ENCODE results near the gene KCNT1. TPM values are rescaled to one million over a fixed set of nuclear protein-coding genes. Genes with fewer than 3 reads are reported as not detected.

The KCNT1 gene
- total RNA-seq, 3 donors from 2014 or later: 0.05 TPM; not detected in 2

GRCh38 chr9:135811801-135812200 lies 109.8 kb downstream of the KCNT1 start:
- H3K27me3 Mint-ChIP-seq (ENCODE audit: low read depth): no peaks in the 10 kb centered on the region
- peaks cover 45% of the 10 kb centered on the region for H3K36me3 Mint-ChIP-seq (ENCODE audit: insufficient read depth)
- ATAC-seq (no peak), DNase-seq (no peak)
- peaks cover 3% of the 10 kb centered on the region for H3K4me1 Mint-ChIP-seq (ENCODE audit: low read depth)
- no peaks in the 10 kb centered on the region for H3K9me3 Mint-ChIP-seq
- no peak overlapping the region for H3K4me3 Mint-ChIP-seq

GRCh38 chr9:135812961-135813360 lies 111.0 kb downstream of the KCNT1 start:
- no peak overlapping the region for H3K4me3 Mint-ChIP-seq
- H3K4me1 Mint-ChIP-seq (ENCODE audit: low read depth): no peaks in the 10 kb centered on the region
- H3K27me3 Mint-ChIP-seq (ENCODE audit: low read depth): no peaks in the 10 kb centered on the region

GRCh38 chr9:135813671-135814290 lies 111.8 kb downstream of the KCNT1 start:
- H3K9me3 Mint-ChIP-seq: no peaks in the 10 kb centered on the region
- no peak for DNase-seq
- no peaks in the 10 kb centered on the region for H3K4me1 Mint-ChIP-seq (ENCODE audit: low read depth)
- H3K36me3 Mint-ChIP-seq (ENCODE audit: insufficient read depth): peaks cover 54% of the 10 kb centered on the region
- no peaks in the 10 kb centered on the region for H3K27me3 Mint-ChIP-seq (ENCODE audit: low read depth)
- no peak for ATAC-seq
- H3K4me3 Mint-ChIP-seq: no peak overlapping the region

More at GRCh38 chr9:135812961-135813360, 111.0 kb downstream of the KCNT1 start:
- no peak for ATAC-seq
- Mint-ChIP-seq H3K9me3 (no peaks in the 10 kb centered on the region), H3K36me3 (ENCODE audit: insufficient read depth) (peaks cover 49% of the 10 kb centered on the region)
- DNase-seq: no peak

GRCh38 chr9:135814421-135815095 lies 112.6 kb downstream of the KCNT1 start:
- peaks cover 57% of the 10 kb centered on the region for H3K36me3 Mint-ChIP-seq (ENCODE audit: insufficient read depth)

GRCh38 chr9:135815413-135815812 lies 113.4 kb downstream of the KCNT1 start:
- Mint-ChIP-seq H3K4me1 (ENCODE audit: low read depth) (no peaks in the 10 kb centered on the region), H3K36me3 (ENCODE audit: insufficient read depth) (peaks cover 59% of the 10 kb centered on the region), H3K4me3 (no peak overlapping the region), H3K27me3 (ENCODE audit: low read depth) (no peaks in the 10 kb centered on the region), H3K9me3 (no peaks in the 10 kb centered on the region)
- no peak for ATAC-seq
- DNase-seq: no peak

More at GRCh38 chr9:135814421-135815095, 112.6 kb downstream of the KCNT1 start:
- Mint-ChIP-seq H3K9me3 (no peaks in the 10 kb centered on the region), H3K27me3 (ENCODE audit: low read depth) (no peaks in the 10 kb centered on the region), H3K4me3 (no peak overlapping the region), H3K4me1 (ENCODE audit: low read depth) (no peaks in the 10 kb centered on the region)
- ATAC-seq (no peak), DNase-seq (no peak)

- H3K9me3 Mint-ChIP-seq: no peaks in the 10 kb centered on the region
- peaks cover 53% of the 10 kb centered on the region for H3K36me3 Mint-ChIP-seq (ENCODE audit: insufficient read depth)
- no peaks in the 10 kb centered on the region for H3K4me1 Mint-ChIP-seq (ENCODE audit: low read depth)
- ATAC-seq (peak in 1 of 2 donors; percentile 30), DNase-seq (no peak)
- H3K4me3 Mint-ChIP-seq: no peak overlapping the region
- no peaks in the 10 kb centered on the region for H3K27me3 Mint-ChIP-seq (ENCODE audit: low read depth)
These were observed 114.1 kb downstream of the KCNT1 start for GRCh38 chr9:135815830-135816650.

- no peaks in the 10 kb centered on the region for H3K9me3 Mint-ChIP-seq
- no peaks in the 10 kb centered on the region for H3K27me3 Mint-ChIP-seq (ENCODE audit: low read depth)
- peaks cover 47% of the 10 kb centered on the region for H3K36me3 Mint-ChIP-seq (ENCODE audit: insufficient read depth)
- DNase-seq (no peak), ATAC-seq (no peak)
- no peaks in the 10 kb centered on the region for H3K4me1 Mint-ChIP-seq (ENCODE audit: low read depth)
- H3K4me3 Mint-ChIP-seq: no peak overlapping the region
These were observed 114.6 kb downstream of the KCNT1 start for GRCh38 chr9:135816651-135816970.

GRCh38 chr9:135817951-135818717 lies 116.1 kb downstream of the KCNT1 start:
- Mint-ChIP-seq H3K4me1 (ENCODE audit: low read depth) (no peaks in the 10 kb centered on the region), H3K9me3 (no peaks in the 10 kb centered on the region), H3K36me3 (ENCODE audit: insufficient read depth) (peaks cover 55% of the 10 kb centered on the region), H3K27me3 (ENCODE audit: low read depth) (no peaks in the 10 kb centered on the region), H3K4me3 (no peak overlapping the region)
- ATAC-seq: no peak
- no peak for DNase-seq

- no peak for ATAC-seq
- Mint-ChIP-seq H3K27me3 (ENCODE audit: low read depth) (no peaks in the 10 kb centered on the region), H3K4me1 (ENCODE audit: low read depth) (no peaks in the 10 kb centered on the region), H3K4me3 (no peak overlapping the region), H3K9me3 (no peaks in the 10 kb centered on the region), H3K36me3 (ENCODE audit: insufficient read depth) (peaks cover 60% of the 10 kb centered on the region)
- DNase-seq: no peak
These were observed 116.9 kb downstream of the KCNT1 start for GRCh38 chr9:135818718-135819475.

- Mint-ChIP-seq H3K36me3 (ENCODE audit: insufficient read depth) (peaks cover 59% of the 10 kb centered on the region), H3K9me3 (no peaks in the 10 kb centered on the region), H3K4me1 (ENCODE audit: low read depth) (no peaks in the 10 kb centered on the region), H3K4me3 (no peak overlapping the region), H3K27me3 (ENCODE audit: low read depth) (no peaks in the 10 kb centered on the region)
- no peak for DNase-seq
- ATAC-seq: no peak
These were observed 117.9 kb downstream of the KCNT1 start for GRCh38 chr9:135819905-135820304.

GRCh38 chr9:135820661-135821060 lies 118.7 kb downstream of the KCNT1 start:
- Mint-ChIP-seq H3K9me3 (no peaks in the 10 kb centered on the region), H3K36me3 (ENCODE audit: insufficient read depth) (peaks cover 62% of the 10 kb centered on the region)
- no peak for ATAC-seq

GRCh38 chr9:135821116-135821515 lies 119.1 kb downstream of the KCNT1 start:
- H3K4me3 Mint-ChIP-seq: no peak overlapping the region
- peaks cover 59% of the 10 kb centered on the region for H3K36me3 Mint-ChIP-seq (ENCODE audit: insufficient read depth)

More at GRCh38 chr9:135820661-135821060, 118.7 kb downstream of the KCNT1 start:
- Mint-ChIP-seq H3K4me1 (ENCODE audit: low read depth) (peaks cover 2% of the 10 kb centered on the region), H3K27me3 (ENCODE audit: low read depth) (no peaks in the 10 kb centered on the region), H3K4me3 (no peak overlapping the region)
- no peak for DNase-seq

GRCh38 chr9:135821733-135822373 lies 119.9 kb downstream of the KCNT1 start:
- Mint-ChIP-seq H3K9me3 (no peaks in the 10 kb centered on the region), H3K36me3 (ENCODE audit: insufficient read depth) (peaks cover 59% of the 10 kb centered on the region), H3K4me1 (ENCODE audit: low read depth) (peaks cover 2% of the 10 kb centered on the region), H3K27me3 (ENCODE audit: low read depth) (no peaks in the 10 kb centered on the region), H3K4me3 (no peak overlapping the region)
- ATAC-seq (no peak), DNase-seq (no peak)

More at GRCh38 chr9:135821116-135821515, 119.1 kb downstream of the KCNT1 start:
- Mint-ChIP-seq H3K4me1 (ENCODE audit: low read depth) (peaks cover 2% of the 10 kb centered on the region), H3K9me3 (no peaks in the 10 kb centered on the region), H3K27me3 (ENCODE audit: low read depth) (no peaks in the 10 kb centered on the region)
- ATAC-seq: no peak
- no peak for DNase-seq
